ENCODE measurements around the gene MYO15A.

DNA sequence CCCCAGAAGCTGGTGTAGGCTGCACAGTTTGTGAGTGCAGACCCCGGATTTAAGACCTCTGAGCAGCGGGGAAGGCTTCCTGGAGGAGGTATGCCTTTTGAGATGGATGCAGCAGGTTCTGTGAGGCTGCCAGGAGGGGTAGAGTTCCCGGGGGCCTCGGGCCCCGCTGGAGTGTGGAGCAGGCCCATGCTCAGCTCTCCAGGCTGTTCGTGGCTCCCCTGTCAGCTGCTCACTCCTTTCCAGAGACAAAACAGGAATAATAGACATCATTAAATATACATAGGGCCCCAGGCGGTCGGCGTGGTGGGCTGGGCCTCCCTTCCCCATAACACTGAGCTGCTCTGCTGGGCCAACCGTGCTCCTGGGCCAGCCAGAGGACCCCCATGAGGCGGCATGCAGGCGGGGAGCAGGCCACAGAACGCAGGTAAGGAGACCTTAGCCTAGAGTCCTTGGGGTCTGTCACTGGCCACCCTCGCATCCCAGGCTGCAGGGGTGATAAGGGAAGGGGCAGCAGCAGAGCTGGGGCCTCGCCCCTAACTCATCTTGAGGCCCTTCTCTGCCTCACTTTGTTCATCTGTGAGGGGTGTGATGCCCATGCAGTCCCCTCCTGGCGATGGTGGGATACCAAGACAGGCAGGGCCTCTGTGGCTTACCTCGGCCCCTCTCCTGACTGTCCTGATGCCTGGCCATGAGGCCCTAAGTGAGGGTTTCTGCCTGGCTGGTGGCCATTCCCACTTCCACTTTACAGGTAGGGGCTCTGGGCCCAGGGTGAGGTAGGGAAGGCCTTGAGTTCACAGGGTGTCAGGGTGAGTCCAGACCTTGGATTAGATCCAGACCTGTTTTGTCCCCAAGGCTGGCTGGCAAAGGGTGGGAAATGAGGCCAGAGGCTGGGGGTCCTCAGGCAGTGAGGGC is at the start of gene MYO15A:
- TF ChIP-seq, protein P1, sequence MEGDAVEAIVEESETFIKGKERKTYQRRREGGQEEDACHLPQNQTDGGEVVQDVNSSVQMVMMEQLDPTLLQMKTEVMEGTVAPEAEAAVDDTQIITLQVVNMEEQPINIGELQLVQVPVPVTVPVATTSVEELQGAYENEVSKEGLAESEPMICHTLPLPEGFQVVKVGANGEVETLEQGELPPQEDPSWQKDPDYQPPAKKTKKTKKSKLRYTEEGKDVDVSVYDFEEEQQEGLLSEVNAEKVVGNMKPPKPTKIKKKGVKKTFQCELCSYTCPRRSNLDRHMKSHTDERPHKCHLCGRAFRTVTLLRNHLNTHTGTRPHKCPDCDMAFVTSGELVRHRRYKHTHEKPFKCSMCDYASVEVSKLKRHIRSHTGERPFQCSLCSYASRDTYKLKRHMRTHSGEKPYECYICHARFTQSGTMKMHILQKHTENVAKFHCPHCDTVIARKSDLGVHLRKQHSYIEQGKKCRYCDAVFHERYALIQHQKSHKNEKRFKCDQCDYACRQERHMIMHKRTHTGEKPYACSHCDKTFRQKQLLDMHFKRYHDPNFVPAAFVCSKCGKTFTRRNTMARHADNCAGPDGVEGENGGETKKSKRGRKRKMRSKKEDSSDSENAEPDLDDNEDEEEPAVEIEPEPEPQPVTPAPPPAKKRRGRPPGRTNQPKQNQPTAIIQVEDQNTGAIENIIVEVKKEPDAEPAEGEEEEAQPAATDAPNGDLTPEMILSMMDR (conservative IDR thresholded peaks at IDR 0.05; ENCODE audit: low read depth, low read length): no peak
- TF ChIP-seq EZH2 (IDR thresholded peaks at IDR 0.05; ENCODE audit: borderline replicate concordance, low read depth, low read length, poor library complexity, severe bottlenecking): no peak
